Inflammatory macrophage treated with lipopolysaccharide for 4 hours (primary cell): ENCODE results near the gene HYAL2.

Experiments
- DNase-seq: peaks from one replicate; pipeline ENCODE4 v3.0.0-alpha.2; 2020

Gene HYAL2

GRCh38 chr3:50350527-50351322 is 28.2 kb upstream of the HYAL2 start, which contains the start of the genes CYB561D2 and NPRL2:
Gene CYB561D2 (plus strand): TSS chr3:50350862. CDS start chr3:50351434, 572 bp downstream.
Gene NPRL2 (minus strand): TSS chr3:50350775. CDS start chr3:50350652, 123 bp downstream.
- peak; percentile 97 for DNase-seq

GRCh38 chr3:50350213-50350526 is 27.6 kb upstream of the HYAL2 start:
- peak; percentile 1 for DNase-seq

- DNase-seq: peak; percentile 69
Measured at GRCh38 chr3:50347187-50347813, 24.8 kb upstream of the HYAL2 start.

GRCh38 chr3:50345586-50346234 is 23.2 kb upstream of the HYAL2 start, which contains the start of gene ZMYND10:
Gene ZMYND10 (minus strand): TSS chr3:50345732. CDS start chr3:50345579, 153 bp downstream.
- peak; percentile 79 for DNase-seq

- DNase-seq: no peak
Measured at GRCh38 chr3:50345008-50345407, 22.5 kb upstream of the HYAL2 start.

GRCh38 chr3:50342813-50343633 is 20.5 kb upstream of the HYAL2 start:
- DNase-seq: no peak

GRCh38 chr3:50341996-50342650 is 19.6 kb upstream of the HYAL2 start:
- no peak for DNase-seq

GRCh38 chr3:50341537-50341936 is 19.0 kb upstream of the HYAL2 start:
- no peak for DNase-seq

- DNase-seq: peak; percentile 56
Measured at GRCh38 chr3:50340448-50341329, 18.1 kb upstream of the HYAL2 start, which contains the start of gene RASSF1. Gene RASSF1 (minus strand): TSS chr3:50340836. CDS start chr3:50340805, 31 bp downstream.

- no peak for DNase-seq
Measured at GRCh38 chr3:50340147-50340447, 17.6 kb upstream of the HYAL2 start.

- no peak for DNase-seq
Measured at GRCh38 chr3:50339485-50340146, 17.1 kb upstream of the HYAL2 start.

- DNase-seq: peak; percentile 59
Measured at GRCh38 chr3:50338965-50339364, 16.4 kb upstream of the HYAL2 start.

- peak; percentile 100 for DNase-seq
Measured at GRCh38 chr3:50337175-50337861, 14.8 kb upstream of the HYAL2 start.

- no peak for DNase-seq
Measured at GRCh38 chr3:50336452-50337174, 14.1 kb upstream of the HYAL2 start.

GRCh38 chr3:50334339-50335075 is 12.0 kb upstream of the HYAL2 start:
- DNase-seq: no peak

- DNase-seq: no peak
Measured at GRCh38 chr3:50333744-50334328, 11.3 kb upstream of the HYAL2 start.

GRCh38 chr3:50331364-50331907 is 8.9 kb upstream of the HYAL2 start:
- DNase-seq: no peak

GRCh38 chr3:50330330-50330729 is 7.8 kb upstream of the HYAL2 start:
- DNase-seq: no peak
